SK-N-SH (cell line): ENCODE measurements around the gene SMC2. TPM values are rescaled to one million over a fixed set of nuclear protein-coding genes. Genes with fewer than 3 reads are reported as not detected.

Source experiments
- CTCF ChIA-PET: fragments of 300-600, 350-600 bp; formaldehyde crosslinking; extraction: SDS; loops from one replicate; lab custom pipeline; 2021; lab: Yijun Ruan, JAX
- POLR2A ChIA-PET: fragments of 350-600 bp; sonication (Branson Sonifier 250); formaldehyde crosslinking; extraction: SDS; loops from one replicate; lab custom pipeline; 2020; ENCODE audit warnings: antibody characterized with exemption, inconsistent platforms; lab: Yijun Ruan, JAX
- DNase-seq: peaks from one replicate; pipeline ENCODE4 v3.0.0; 2012
- H2AFZ ChIP-seq: fragments of 200-600 bp; sonication (generic); 2 replicates; pipeline ENCODE4 v1.8.1; 2016; ENCODE audit warnings: antibody characterized with exemption, mild to moderate bottlenecking, low read depth
- H3F3A ChIP-seq: fragments of 200-600 bp; sonication (generic); replicated peaks from 2 replicates; pipeline ENCODE3; 2016; ENCODE audit warnings: antibody characterized with exemption, mild to moderate bottlenecking; ENCODE audit not compliant: insufficient read depth
- H3K27ac ChIP-seq, 2 experiments: fragments of 200-500 bp in 1 of 2; fragments of 200-600 bp in 1 of 2; sonication (Bioruptor generic) in 1 of 2; sonication (generic), shearing (Covaris generic) in 1 of 2; 2 replicates each; pipeline versions ENCODE4 v1.5.1 to v1.6.1; 2014 to 2016; ENCODE audit warnings: low read depth in 2 of 2, inconsistent platforms in 1 of 2, low read length in 1 of 2, mild to moderate bottlenecking in 1 of 2, mixed read lengths in 1 of 2
- H3K27me3 ChIP-seq: fragments of 200-600 bp; sonication (generic), shearing (Covaris generic); 2 replicates; pipeline ENCODE4 v1.6.1; 2016; ENCODE audit warnings: mixed run types; ENCODE audit not compliant: insufficient read depth
- H3K36me3 ChIP-seq, 2 experiments: fragments of 200-500 bp in 1 of 2; fragments of 200-600 bp in 1 of 2; sonication (Bioruptor generic) in 1 of 2; sonication (generic) in 1 of 2; replicated peaks in 1 of 2; 2 replicates each; pipeline versions ENCODE3 to v1.5.1; 2014 to 2016; ENCODE audit warnings: low read length in 1 of 2, mild to moderate bottlenecking in 1 of 2; ENCODE audit not compliant: insufficient read depth in 2 of 2, control insufficient read depth in 1 of 2
- H3K4me1 ChIP-seq, 2 experiments: fragments of 200-500 bp in 1 of 2; fragments of 200-600 bp in 1 of 2; sonication (Bioruptor generic) in 1 of 2; sonication (generic), shearing (Covaris generic) in 1 of 2; 2 replicates each; pipeline versions ENCODE4 v1.5.1 to v1.6.1; 2014 to 2016; ENCODE audit warnings: low read depth in 1 of 2, low read length in 1 of 2, mixed run types in 1 of 2; ENCODE audit not compliant: insufficient read depth in 2 of 2, control insufficient read depth in 1 of 2
- H3K4me2 ChIP-seq: fragments of 200-600 bp; sonication (generic), shearing (Covaris generic); 2 replicates; pipeline ENCODE4 v1.6.1; 2017; ENCODE audit warnings: mixed run types
- H3K4me3 ChIP-seq, 2 experiments: fragments of 200-500 bp in 1 of 2; fragments of 200-600 bp in 1 of 2; sonication (Bioruptor generic) in 1 of 2; sonication (generic), shearing (Covaris generic) in 1 of 2; 2 replicates each; pipeline versions ENCODE4 v1.5.1 to v1.8.1; 2014 to 2016; ENCODE audit warnings: low read depth in 2 of 2, inconsistent platforms in 1 of 2, low read length in 1 of 2, mild to moderate bottlenecking in 1 of 2, mixed read lengths in 1 of 2, moderate library complexity in 1 of 2
- H3K79me2 ChIP-seq: fragments of 200-600 bp; sonication (generic); 2 replicates; pipeline ENCODE4 v1.8.1; 2017; ENCODE audit warnings: mild to moderate bottlenecking; ENCODE audit not compliant: insufficient read depth
- H3K9ac ChIP-seq: fragments of 200-600 bp; sonication (generic); 2 replicates; pipeline ENCODE4 v1.6.1; 2017; ENCODE audit warnings: mixed run types
- H3K9me2 ChIP-seq: fragments of 200-600 bp; sonication (generic); 2 replicates; pipeline ENCODE4 v1.6.1; 2017; ENCODE audit warnings: mixed run types
- H3K9me3 ChIP-seq: fragments of 200-600 bp; sonication (generic); 2 replicates; pipeline ENCODE4 v1.6.1; 2017; ENCODE audit warnings: mixed run types, mild to moderate bottlenecking, moderate library complexity
- H4K20me1 ChIP-seq: fragments of 200-600 bp; sonication (generic); 2 replicates; pipeline ENCODE4 v1.6.1; 2017; ENCODE audit warnings: mild to moderate bottlenecking, mixed run types; ENCODE audit not compliant: insufficient read depth
- CTCF ChIP-seq: fragments of 200-600 bp; sonication (generic); IDR thresholded peaks from 2 replicates; pipeline ENCODE4 v1.6.1; 2017; ENCODE audit warnings: antibody characterized with exemption, mild to moderate bottlenecking, moderate library complexity
- ELF1 ChIP-seq: IDR thresholded peaks from 2 replicates; pipeline ENCODE4 v1.4.0; 2012
- EP300 ChIP-seq, 2 experiments: IDR thresholded peaks; 2 replicates each; pipeline versions ENCODE4 v1.4.0 to v1.6.1; 2012; ENCODE audit warnings: borderline replicate concordance in 1 of 2, low read depth in 1 of 2, low read length in 1 of 2
- EZH2phosphoT487 ChIP-seq: fragments of 200-600 bp; sonication (generic); IDR thresholded peaks from 2 replicates; pipeline ENCODE4 v1.6.1; 2017; ENCODE audit warnings: low read depth, mixed run types, mild to moderate bottlenecking, antibody characterized with exemption, moderate library complexity, borderline replicate concordance
- FOSL2 ChIP-seq: IDR thresholded peaks from 2 replicates; pipeline ENCODE4 v1.4.0; 2012; ENCODE audit warnings: low read depth, mild to moderate bottlenecking, moderate library complexity, borderline replicate concordance
- FOXJ3 ChIP-seq: sonication (generic); formaldehyde crosslinking; IDR thresholded peaks from 2 replicates; pipeline ENCODE4 v1.5.1; 2020; ENCODE audit warnings: mild to moderate bottlenecking, missing genetic modification reagents
- FOXM1 ChIP-seq: IDR thresholded peaks from 2 replicates; pipeline ENCODE4 v1.4.0; 2012; ENCODE audit warnings: low read depth, mild to moderate bottlenecking
- GABPA ChIP-seq: IDR thresholded peaks from 2 replicates; pipeline ENCODE4 v1.4.0; 2012; ENCODE audit warnings: low read depth, mild to moderate bottlenecking
- IRF3 ChIP-seq: fragments of 150-350 bp; IDR thresholded peaks from 2 replicates; pipeline ENCODE4 v1.6.1; 2016; ENCODE audit warnings: mild to moderate bottlenecking, low read depth, low read length
- MAX ChIP-seq: IDR thresholded peaks from 2 replicates; pipeline ENCODE4 v1.4.0; 2012; ENCODE audit warnings: low read depth
- MEF2A ChIP-seq: IDR thresholded peaks from 2 replicates; pipeline ENCODE4 v1.4.0; 2012; ENCODE audit warnings: low read depth, borderline replicate concordance
- MXI1 ChIP-seq: IDR thresholded peaks from 2 replicates; pipeline ENCODE4 v1.6.1; 2012; ENCODE audit warnings: mild to moderate bottlenecking, low read depth, low read length, improper control_type of control experiment
- NFIC ChIP-seq: IDR thresholded peaks from 2 replicates; pipeline ENCODE4 v1.4.0; 2012; ENCODE audit warnings: borderline replicate concordance
- PBX3 ChIP-seq: IDR thresholded peaks from 2 replicates; pipeline ENCODE4; 2012
- RCOR1 ChIP-seq: fragments of 150-350 bp; IDR thresholded peaks from 2 replicates; pipeline ENCODE4 v1.6.1; 2017; ENCODE audit warnings: antibody characterized with exemption, low read length
- RXRA ChIP-seq: IDR thresholded peaks from 2 replicates; pipeline ENCODE4 v1.4.0; 2012; ENCODE audit warnings: low read depth, mild to moderate bottlenecking, borderline replicate concordance
- SMC3 ChIP-seq: IDR thresholded peaks from 2 replicates; pipeline ENCODE4 v1.6.1; 2012; ENCODE audit warnings: low read depth, low read length, improper control_type of control experiment
- TAF1 ChIP-seq: IDR thresholded peaks from 2 replicates; pipeline ENCODE4 v1.6.1; 2012; ENCODE audit warnings: low read depth, mild to moderate bottlenecking, low read length, moderate library complexity, borderline replicate concordance
- TEAD4 ChIP-seq: IDR thresholded peaks from 2 replicates; pipeline ENCODE4 v1.4.0; 2012; ENCODE audit warnings: mild to moderate bottlenecking, borderline replicate concordance; ENCODE audit not compliant: insufficient read depth
- USF1 ChIP-seq: IDR thresholded peaks from 2 replicates; pipeline ENCODE4 v1.4.0; 2012; ENCODE audit warnings: low read depth, borderline replicate concordance
- WGBS: methylation state at CpG from one replicate; pipeline ENCODE4 v1.1.6; 2017; ENCODE audit warnings: low lambda C conversion rate; 5-methylcytosine and 5-hydroxymethylcytosine counted together
- polyA plus RNA-seq, 3 experiments: library from polyadenylated mRNA; depleted of rRNA; stranded (reverse); fragments of >200 nt; gene quantifications; 2 replicates each; pipeline ENCODE4 v1.2.3, GENCODE V29; 2012

The SMC2 gene
- polyA plus RNA-seq, 1 of the 3 experiments (the other 2 are of a cell fraction), result 3.7 TPM

GRCh38 chr9:104091708-104092107, 2.4 kb upstream of the SMC2 start:
- peaks cover 8% of the 10 kb centered on the region for H3F3A ChIP-seq
- POLR2A ChIA-PET, result no interaction called here
- CTCF ChIA-PET, result interaction anchor here (0.5 kb wide), 1 partner anchor 16 kb away, joined by 3 read pairs; no protein-coding TSS in a partner anchor
- H2AFZ ChIP-seq, result peak overlapping the region; percentile 36; the same call in 1 of the 2 replicates
- H3K9me2 ChIP-seq, result no peaks in the 10 kb centered on the region
- peaks cover 0 to 4% of the 10 kb centered on the region in 2 experiments for H3K36me3 ChIP-seq
- no peaks in the 10 kb centered on the region for H3K9me3 ChIP-seq
- no peak overlapping the region for H3K9ac ChIP-seq
- peaks cover 23% of the 10 kb centered on the region for H3K79me2 ChIP-seq
- TF ChIP-seq RXRA (no peak), FOXJ3 (CRISPR knock-in tag) (no peak), TEAD4 (no peak), MAX (no peak), CTCF (peak; percentile 46), USF1 (no peak), TAF1 (no peak), IRF3 (no peak)
- H3K4me1 ChIP-seq, result peaks cover 9 to 17% of the 10 kb centered on the region in 2 experiments; a peak in 3 of 4 replicates
- H3K27ac ChIP-seq, result no peak overlapping the region
- peak overlapping the region; percentile 87; the same call in 1 of the 2 replicates for H3K4me2 ChIP-seq
- no peaks in the 10 kb centered on the region for H4K20me1 ChIP-seq
- 53% methylated on average over 4 of the region's 4 CpGs for WGBS
- no peaks in the 10 kb centered on the region for H3K27me3 ChIP-seq
- no peak for DNase-seq
- no peak overlapping the region for H3K4me3 ChIP-seq

GRCh38 chr9:104092192-104092591, 1.9 kb upstream of the SMC2 start:
- no peaks in the 10 kb centered on the region for H3K9me2 ChIP-seq
- H2AFZ ChIP-seq, result no peak overlapping the region; the same call in 1 of the 2 replicates
- POLR2A ChIA-PET, result no interaction called here
- no peaks in the 10 kb centered on the region for H3K9me3 ChIP-seq
- no peak for DNase-seq
- peaks cover 0 to 4% of the 10 kb centered on the region in 2 experiments for H3K36me3 ChIP-seq
- CTCF ChIA-PET, result interaction anchor here (0.5 kb wide), 1 partner anchor 17 kb away, joined by 3 read pairs; no protein-coding TSS in a partner anchor
- peaks cover 9 to 17% of the 10 kb centered on the region in 2 experiments; a peak in 3 of 4 replicates for H3K4me1 ChIP-seq
- no peak overlapping the region for H3K9ac ChIP-seq
- peaks cover 28% of the 10 kb centered on the region for H3K79me2 ChIP-seq
- no peaks in the 10 kb centered on the region for H3K27me3 ChIP-seq
- H4K20me1 ChIP-seq, result no peaks in the 10 kb centered on the region
- peaks cover 8% of the 10 kb centered on the region for H3F3A ChIP-seq
- H3K4me3 ChIP-seq, result no peak overlapping the region
- H3K4me2 ChIP-seq, result peak overlapping the region; percentile 87
- peak overlapping the region in 1 of 2 experiments; percentile 90; a peak in 1 of 4 replicates for H3K27ac ChIP-seq
- 45% methylated on average over 2 of the region's 2 CpGs for WGBS
- TF ChIP-seq NFIC, result no peak
- TF ChIP-seq SMC3, result no peak
- no peak for TF ChIP-seq FOSL2
- no peak for TF ChIP-seq ELF1
- no peak for TF ChIP-seq FOXJ3 (CRISPR knock-in tag)
- TF ChIP-seq RCOR1, result no peak
- TF ChIP-seq MAX, result no peak
- no peak for TF ChIP-seq MEF2A
- TF ChIP-seq PBX3, result no peak
- no peak for TF ChIP-seq USF1
- TF ChIP-seq TEAD4, result no peak
- no peak for TF ChIP-seq FOXM1
- no peak for TF ChIP-seq EP300 (IDR thresholded peaks at IDR 0.05; ENCODE audit: borderline replicate concordance in 1 of 2, low read depth in 1 of 2, low read length in 1 of 2)
- no peak for TF ChIP-seq MXI1
- TF ChIP-seq GABPA, result no peak
- TF ChIP-seq EZH2phosphoT487, result no peak
